ENCODE results near the gene MAN1C1. TPM values are rescaled to one million over a fixed set of nuclear protein-coding genes. Genes with fewer than 3 reads are reported as not detected.
"Not testable (repeated sequence)": the region's sequence is repeated elsewhere in the genome, so short reads cannot be mapped to it uniquely, and the experiment has no call there.

MAN1C1 gene
- total and polyA plus RNA-seq, 5 donors from 2014 or later: 3.1 to 15.1 (median 3.5) TPM

DNA sequence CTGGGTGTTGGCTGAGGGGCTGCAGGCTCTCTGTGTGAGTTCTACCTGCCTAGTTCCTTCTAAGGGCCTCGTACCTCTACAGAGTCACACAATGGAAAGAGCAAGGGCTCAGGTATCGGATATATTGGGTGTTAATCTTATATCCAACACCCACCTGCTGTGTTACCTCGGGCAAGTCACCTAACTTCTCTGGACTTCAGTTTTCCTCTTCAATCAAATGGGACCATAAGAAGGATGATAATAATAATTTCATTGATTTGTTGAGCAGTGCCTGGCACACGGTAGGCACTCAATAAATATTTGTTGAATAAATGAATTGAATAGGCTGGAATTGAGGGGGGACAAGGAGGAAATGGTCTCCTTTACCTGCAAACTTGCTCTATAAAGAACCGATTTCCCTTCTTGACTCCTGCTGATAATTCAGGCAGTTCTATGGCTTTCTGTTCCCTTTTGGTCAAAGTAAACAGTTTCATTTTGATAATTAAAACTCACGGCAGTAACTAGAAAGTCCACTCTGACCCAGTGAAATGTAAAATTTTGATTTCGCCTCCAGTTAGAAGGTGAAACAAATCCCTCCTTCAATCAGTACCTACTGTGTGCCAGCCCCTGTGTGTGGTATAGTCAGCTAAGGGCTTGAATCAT is 16.5 kb upstream of the MAN1C1 start:
- Histone ChIP-seq H3K4me1 (ENCODE audit: control insufficient read depth, insufficient read depth, low read length, poor library complexity, severe bottlenecking) (no peaks in the 10 kb centered on the region), H3K4me3 (ENCODE audit: low read depth, low read length) (no peak overlapping the region), H3K9me3 (ENCODE audit: control insufficient read depth in 2 of 2, low read length in 2 of 2) (no peaks in the 10 kb centered on the region), H3K27me3 (ENCODE audit: control insufficient read depth, insufficient read depth, low read length) (no peaks in the 10 kb centered on the region), H3K36me3 (ENCODE audit: control insufficient read depth, insufficient read depth, low read length) (no peaks in the 10 kb centered on the region), H3K27ac (ENCODE audit: insufficient read depth, low read length, poor library complexity, severe bottlenecking) (no peak overlapping the region)
- H3K27me3 Mint-ChIP-seq: peaks cover 14% of the 10 kb centered on the region
- H3K27ac Mint-ChIP-seq: no peak overlapping the region
- DNase-seq (no peak), ATAC-seq (ENCODE audit: low read depth in 2 of 2) (no peak)
- H3K4me3 Mint-ChIP-seq: no peak overlapping the region
- H3K9me3 Mint-ChIP-seq: peaks cover 0 to 3% (median 0%) of the 10 kb centered on the region in 7 donors
- H3K4me1 Mint-ChIP-seq: peaks cover 0 to 2% (median 0%) of the 10 kb centered on the region in 4 donors
- no peaks in the 10 kb centered on the region for H3K36me3 Mint-ChIP-seq

DNA sequence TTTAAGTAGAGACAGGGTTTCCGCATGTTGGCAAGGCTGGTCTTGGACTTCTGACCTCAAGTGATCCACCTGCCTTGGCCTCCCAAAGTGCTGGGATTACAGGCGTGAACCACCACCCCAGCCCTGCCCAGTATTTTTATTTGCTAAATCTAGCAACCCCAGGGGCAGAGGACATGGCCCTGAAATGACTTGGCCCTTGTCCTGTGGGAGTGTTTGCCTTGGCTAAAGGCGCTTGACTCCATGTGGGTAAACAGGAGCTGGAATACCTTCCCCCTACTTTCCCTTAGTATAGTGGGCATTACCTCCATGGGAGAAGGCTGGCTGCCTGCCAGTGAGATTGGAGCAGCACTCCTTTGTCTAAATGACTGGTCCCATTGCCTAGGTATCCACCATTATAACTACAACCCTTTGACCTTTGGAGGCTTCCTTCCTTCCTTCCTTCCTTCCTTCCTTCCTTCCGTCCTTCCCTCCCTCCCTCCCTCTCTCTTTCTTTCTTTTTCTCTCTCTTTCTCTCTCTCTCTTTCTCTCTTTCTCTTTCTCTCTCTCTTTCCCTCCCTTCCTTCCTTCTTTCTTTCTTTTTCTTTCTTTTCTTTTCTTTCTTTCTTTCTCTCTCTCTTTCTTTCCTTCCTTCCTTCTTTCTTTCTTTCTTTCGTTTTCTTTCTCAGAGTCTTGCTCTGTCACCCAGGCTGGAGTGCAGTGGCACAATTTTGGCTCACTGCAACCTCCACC is 15.5 kb upstream of the MAN1C1 start:
- H3K36me3 ChIP-seq (ENCODE audit: control insufficient read depth, insufficient read depth, low read length); ATAC-seq (ENCODE audit: low read depth in 2 of 2); H3K9me3 ChIP-seq (ENCODE audit: control insufficient read depth in 2 of 2, low read length in 2 of 2); H3K27ac ChIP-seq (ENCODE audit: insufficient read depth, low read length, poor library complexity, severe bottlenecking); H3K4me1 Mint-ChIP-seq; H3K4me1 ChIP-seq (ENCODE audit: control insufficient read depth, insufficient read depth, low read length, poor library complexity, severe bottlenecking); H3K27me3 ChIP-seq (ENCODE audit: control insufficient read depth, insufficient read depth, low read length); H3K27ac Mint-ChIP-seq; H3K4me3 Mint-ChIP-seq; H3K9me3 Mint-ChIP-seq; DNase-seq; H3K4me3 ChIP-seq (ENCODE audit: low read depth, low read length); H3K36me3 Mint-ChIP-seq: not testable (repeated sequence)
- peaks cover 20% of the 10 kb centered on the region for H3K27me3 Mint-ChIP-seq

DNA sequence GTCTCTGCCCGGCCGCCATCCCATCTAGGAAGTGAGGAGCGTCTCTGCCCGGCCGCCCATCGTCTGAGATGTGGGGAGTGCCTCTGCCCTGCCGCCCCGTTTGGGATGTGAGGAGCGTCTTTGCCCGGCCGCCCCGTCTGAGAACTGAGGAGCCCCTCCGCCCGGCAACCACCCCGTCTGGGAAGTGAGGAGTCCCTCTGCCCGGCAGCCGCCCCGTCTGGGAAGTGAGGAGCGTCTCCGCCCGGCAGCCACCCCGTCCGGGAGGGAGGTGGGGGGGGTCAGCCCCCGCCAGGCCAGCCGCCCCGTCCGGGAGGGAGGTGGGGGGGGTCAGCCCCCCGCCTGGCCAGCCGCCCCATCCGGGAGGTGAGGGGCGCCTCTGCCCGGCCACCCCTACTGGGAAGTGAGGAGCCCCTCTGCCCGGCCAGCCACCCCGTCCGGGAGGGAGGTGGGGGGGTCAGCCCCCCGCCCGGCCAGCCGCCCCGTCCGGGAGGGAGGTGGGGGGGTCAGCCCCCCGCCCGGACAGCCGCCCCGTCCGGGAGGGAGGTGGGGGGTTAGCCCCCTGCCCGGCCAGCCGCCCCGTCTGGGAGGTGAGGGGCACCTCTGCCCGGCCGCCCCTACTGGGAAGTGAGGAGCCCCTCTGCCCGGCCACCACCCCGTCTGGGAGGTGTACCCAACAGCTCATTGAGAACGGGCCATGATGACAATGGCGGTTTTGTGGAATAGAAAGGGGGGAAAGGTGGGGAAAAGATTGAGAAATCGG is 12.6 kb upstream of the MAN1C1 start:
- H3K9me3 ChIP-seq (ENCODE audit: control insufficient read depth in 2 of 2, low read length in 2 of 2); H3K27ac Mint-ChIP-seq; H3K4me3 ChIP-seq (ENCODE audit: low read depth, low read length); H3K4me3 Mint-ChIP-seq; H3K9me3 Mint-ChIP-seq; H3K4me1 ChIP-seq (ENCODE audit: control insufficient read depth, insufficient read depth, low read length, poor library complexity, severe bottlenecking); H3K36me3 Mint-ChIP-seq; H3K27ac ChIP-seq (ENCODE audit: insufficient read depth, low read length, poor library complexity, severe bottlenecking); ATAC-seq (ENCODE audit: low read depth in 2 of 2); H3K27me3 ChIP-seq (ENCODE audit: control insufficient read depth, insufficient read depth, low read length); DNase-seq; H3K36me3 ChIP-seq (ENCODE audit: control insufficient read depth, insufficient read depth, low read length); H3K4me1 Mint-ChIP-seq: not testable (repeated sequence)
- peaks cover 25% of the 10 kb centered on the region for H3K27me3 Mint-ChIP-seq

DNA sequence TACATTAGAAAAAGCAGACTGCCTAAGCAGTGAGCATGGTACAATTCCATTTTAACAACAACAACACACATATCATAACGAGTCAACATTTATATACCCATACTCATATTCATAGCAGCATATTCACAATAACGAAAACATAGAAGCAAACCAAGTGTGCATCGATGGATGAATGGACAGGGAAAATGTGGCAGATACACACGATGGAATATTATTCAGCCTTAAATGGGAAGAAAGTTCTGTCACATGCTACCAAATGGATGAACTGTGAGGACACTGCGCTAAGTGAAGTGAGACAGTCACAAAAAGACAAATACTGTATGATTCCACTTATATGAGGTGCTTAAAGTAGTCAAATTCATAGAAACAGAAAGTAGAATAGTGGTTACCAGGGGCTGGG is 9.5 kb upstream of the MAN1C1 start:
- DNase-seq: no peak
- no peaks in the 10 kb centered on the region for H3K9me3 ChIP-seq (ENCODE audit: control insufficient read depth in 2 of 2, low read length in 2 of 2)
- H3K4me1 Mint-ChIP-seq: peaks cover 4 to 17% (median 7%) of the 10 kb centered on the region in 4 donors
- peak overlapping the region in 1 of 4 donors; percentile 15 for H3K4me3 Mint-ChIP-seq
- H3K27ac Mint-ChIP-seq: no peak overlapping the region
- no peak overlapping the region for H3K4me3 ChIP-seq (ENCODE audit: low read depth, low read length)
- peaks cover 6% of the 10 kb centered on the region for H3K4me1 ChIP-seq (ENCODE audit: control insufficient read depth, insufficient read depth, low read length, poor library complexity, severe bottlenecking)
- H3K36me3 ChIP-seq (ENCODE audit: control insufficient read depth, insufficient read depth, low read length): no peaks in the 10 kb centered on the region
- no peaks in the 10 kb centered on the region for H3K36me3 Mint-ChIP-seq
- H3K27me3 ChIP-seq (ENCODE audit: control insufficient read depth, insufficient read depth, low read length): peaks cover 11% of the 10 kb centered on the region
- peaks cover 41% of the 10 kb centered on the region for H3K27me3 Mint-ChIP-seq
- no peak overlapping the region for H3K27ac ChIP-seq (ENCODE audit: insufficient read depth, low read length, poor library complexity, severe bottlenecking)
- no peak for ATAC-seq (ENCODE audit: low read depth in 2 of 2)
- no peaks in the 10 kb centered on the region for H3K9me3 Mint-ChIP-seq

DNA sequence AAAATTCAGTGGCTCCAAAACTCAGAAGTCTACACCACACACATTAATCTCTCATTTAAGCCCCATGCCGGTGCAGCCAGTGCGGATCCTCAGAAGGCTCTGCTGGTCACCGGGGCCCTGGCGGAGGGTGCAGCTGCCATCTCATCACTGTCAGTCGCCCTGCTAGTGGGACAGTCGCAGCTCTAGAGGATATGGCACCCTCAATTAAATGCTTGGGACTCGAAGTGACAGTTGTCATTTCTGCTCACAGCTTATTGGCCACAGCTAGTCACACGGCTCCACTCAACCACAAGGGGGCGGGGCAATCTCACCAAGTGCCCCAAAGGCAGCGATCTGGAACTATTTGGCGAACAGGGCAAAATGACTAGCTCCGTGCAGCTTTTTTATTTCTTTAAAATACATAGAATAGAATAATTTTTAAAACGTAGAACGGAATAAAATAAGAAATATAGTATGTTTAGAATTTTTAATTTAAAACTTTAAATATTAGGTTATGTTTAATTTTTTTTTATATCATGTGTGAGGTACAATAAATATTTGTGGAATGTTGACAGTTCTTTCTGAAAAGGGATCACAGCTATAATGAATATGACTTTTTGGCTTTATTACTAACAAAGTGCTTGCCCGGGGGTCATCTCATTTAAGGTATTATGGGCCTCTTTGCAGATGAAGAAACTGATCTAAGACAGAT is 8.0 kb upstream of the MAN1C1 start:
- no peak overlapping the region for H3K4me3 ChIP-seq (ENCODE audit: low read depth, low read length)
- Mint-ChIP-seq H3K9me3 (no peaks in the 10 kb centered on the region), H3K4me1 (peaks cover 4 to 18% (median 8%) of the 10 kb centered on the region in 4 donors), H3K27me3 (peaks cover 52% of the 10 kb centered on the region), H3K27ac (no peak overlapping the region), H3K4me3 (no peak overlapping the region), H3K36me3 (no peaks in the 10 kb centered on the region)
- no peaks in the 10 kb centered on the region for H3K36me3 ChIP-seq (ENCODE audit: control insufficient read depth, insufficient read depth, low read length)
- peaks cover 6% of the 10 kb centered on the region for H3K4me1 ChIP-seq (ENCODE audit: control insufficient read depth, insufficient read depth, low read length, poor library complexity, severe bottlenecking)
- ATAC-seq (ENCODE audit: low read depth in 2 of 2) (peak; percentile 96), DNase-seq (peak; percentile 77 to 91 (median 83))
- H3K27me3 ChIP-seq (ENCODE audit: control insufficient read depth, insufficient read depth, low read length): peaks cover 13% of the 10 kb centered on the region
- no peak overlapping the region for H3K27ac ChIP-seq (ENCODE audit: insufficient read depth, low read length, poor library complexity, severe bottlenecking)
- H3K9me3 ChIP-seq (ENCODE audit: control insufficient read depth in 2 of 2, low read length in 2 of 2): no peaks in the 10 kb centered on the region

DNA sequence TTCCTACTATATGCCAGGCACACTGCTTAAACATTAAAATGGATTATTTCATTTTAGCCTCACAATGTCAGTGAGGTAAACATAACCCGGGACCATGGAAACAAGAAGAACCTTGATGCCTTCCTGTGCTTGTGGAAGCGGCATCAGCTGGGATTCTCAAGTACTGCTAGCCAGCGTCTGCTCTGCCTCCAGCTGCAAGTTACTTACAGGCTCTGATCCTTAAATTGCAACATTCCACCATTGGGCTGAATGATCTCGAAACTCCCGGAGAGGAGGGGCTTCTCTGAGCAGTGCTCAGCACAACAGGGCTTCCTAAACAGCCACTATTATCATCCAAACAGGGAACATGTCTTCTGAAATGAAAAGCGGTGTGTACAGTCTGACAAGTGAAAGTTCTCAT is 6.7 kb upstream of the MAN1C1 start:
- H3K36me3 ChIP-seq (ENCODE audit: control insufficient read depth, insufficient read depth, low read length): no peaks in the 10 kb centered on the region
- H3K36me3 Mint-ChIP-seq: no peaks in the 10 kb centered on the region
- DNase-seq (no peak), ATAC-seq (ENCODE audit: low read depth in 2 of 2) (no peak)
- peaks cover 54% of the 10 kb centered on the region for H3K27me3 Mint-ChIP-seq
- no peak overlapping the region for H3K4me3 ChIP-seq (ENCODE audit: low read depth, low read length)
- peaks cover 13% of the 10 kb centered on the region for H3K27me3 ChIP-seq (ENCODE audit: control insufficient read depth, insufficient read depth, low read length)
- H3K4me1 ChIP-seq (ENCODE audit: control insufficient read depth, insufficient read depth, low read length, poor library complexity, severe bottlenecking): peaks cover 6% of the 10 kb centered on the region
- H3K4me3 Mint-ChIP-seq: no peak overlapping the region
- H3K27ac ChIP-seq (ENCODE audit: insufficient read depth, low read length, poor library complexity, severe bottlenecking): no peak overlapping the region
- H3K27ac Mint-ChIP-seq: no peak overlapping the region
- no peaks in the 10 kb centered on the region for H3K9me3 ChIP-seq (ENCODE audit: control insufficient read depth in 2 of 2, low read length in 2 of 2)
- H3K9me3 Mint-ChIP-seq: no peaks in the 10 kb centered on the region
- peaks cover 4 to 22% (median 8%) of the 10 kb centered on the region in 4 donors for H3K4me1 Mint-ChIP-seq

DNA sequence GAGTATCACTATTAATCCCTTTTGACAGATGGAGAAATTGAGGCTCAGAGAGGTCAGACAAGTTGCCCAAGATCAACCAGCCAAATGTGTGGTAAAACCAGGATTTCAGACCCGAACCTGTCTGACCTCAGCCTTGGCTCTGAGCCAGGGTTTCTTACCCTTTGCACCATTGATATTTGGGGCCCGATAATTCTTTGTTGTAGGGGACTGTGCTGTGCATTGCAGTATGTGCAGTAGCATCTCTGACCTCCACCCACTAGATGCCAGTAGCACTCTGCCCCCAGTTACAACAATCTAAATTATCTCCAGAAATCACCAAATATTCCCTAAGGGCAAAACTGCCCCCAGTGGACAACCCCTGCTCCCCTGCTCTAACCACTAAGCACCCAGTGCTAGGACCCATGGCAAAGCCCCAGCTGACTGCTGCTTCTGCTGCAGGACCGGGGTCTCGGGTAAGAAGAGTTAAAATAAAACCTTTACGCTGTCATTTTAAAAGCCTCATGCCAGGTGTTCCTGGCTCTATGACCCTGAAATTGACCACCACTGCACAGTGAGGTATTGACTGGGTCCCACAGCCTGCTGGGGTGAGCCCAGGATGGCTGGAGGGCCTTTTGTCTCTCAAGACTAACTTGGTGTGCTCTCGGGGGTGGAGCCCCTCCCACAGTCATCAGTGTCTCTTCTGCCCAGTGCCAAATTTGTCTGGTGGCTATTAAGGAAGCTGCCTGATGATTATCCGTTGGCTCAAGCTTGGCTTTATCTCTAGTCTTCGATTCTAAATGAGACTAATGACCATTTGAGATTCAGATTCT is 5.6 kb upstream of the MAN1C1 start:
- ATAC-seq (ENCODE audit: low read depth in 2 of 2): no peak
- Histone ChIP-seq H3K9me3 (ENCODE audit: control insufficient read depth in 2 of 2, low read length in 2 of 2) (no peaks in the 10 kb centered on the region), H3K36me3 (ENCODE audit: control insufficient read depth, insufficient read depth, low read length) (no peaks in the 10 kb centered on the region), H3K4me1 (ENCODE audit: control insufficient read depth, insufficient read depth, low read length, poor library complexity, severe bottlenecking) (peaks cover 15% of the 10 kb centered on the region), H3K27ac (ENCODE audit: insufficient read depth, low read length, poor library complexity, severe bottlenecking) (no peak overlapping the region), H3K27me3 (ENCODE audit: control insufficient read depth, insufficient read depth, low read length) (peaks cover 13% of the 10 kb centered on the region), H3K4me3 (ENCODE audit: low read depth, low read length) (no peak overlapping the region)
- no peak overlapping the region for H3K4me3 Mint-ChIP-seq
- peaks cover 53% of the 10 kb centered on the region for H3K27me3 Mint-ChIP-seq
- no peak overlapping the region for H3K27ac Mint-ChIP-seq
- H3K4me1 Mint-ChIP-seq: peaks cover 10 to 33% (median 12%) of the 10 kb centered on the region in 4 donors
- DNase-seq: no peak
- H3K9me3 Mint-ChIP-seq: no peaks in the 10 kb centered on the region
- H3K36me3 Mint-ChIP-seq: no peaks in the 10 kb centered on the region

Data from CD4-positive, CD25-positive, alpha-beta regulatory T cell (primary cell).